ENCODE measurements around the gene UBE2Z. TPM values are rescaled to one million over a fixed set of nuclear protein-coding genes. Genes with fewer than 3 reads are reported as not detected.

UBE2Z gene
- total RNA-seq, 5 donors from 2014 or later (not counting 1 experiment from before 2014, with no cell fraction given) = 78.2 to 98.4 (median 91.6) TPM

GRCh38 chr17:48907713-48908046 is 527 bp upstream of the UBE2Z start:
- CTCF ChIA-PET = interaction anchor here (0.7 to 1.4 kb wide), 2 partner anchors 15 to 24 kb away, joined by 3 to 6 read pairs; partner anchors contain the start of gene ATP5MC1 (in 1 of the 2)
- H3K36me3 Mint-ChIP-seq = peaks cover 13% of the 10 kb centered on the region

GRCh38 chr17:48908853-48909394 is 717 bp downstream of the UBE2Z start:
- Histone ChIP-seq H3K27me3 (replicated peaks in 1 of 2; ENCODE audit: control insufficient read depth in 2 of 2, extremely low read depth in 1 of 2, insufficient read depth in 2 of 2, low read length in 1 of 2) (no peaks in the 10 kb centered on the region), H3K4me3 (ENCODE audit: control insufficient read depth in 1 of 2, extremely low read depth in 1 of 2, low read length in 1 of 2) (peak overlapping the region; percentile 49 to 54), H3K9me3 (no peaks in the 10 kb centered on the region), H3K27ac (ENCODE audit: low read length) (peak overlapping the region; percentile 69), H3K36me3 (ENCODE audit: control insufficient read depth in 2 of 2, extremely low read depth in 1 of 2, insufficient read depth in 1 of 2, low read length in 1 of 2) (peaks cover 5 to 30% of the 10 kb centered on the region in 2 donors), H3K4me1 (ENCODE audit: control insufficient read depth in 1 of 2, extremely low read depth in 1 of 2, insufficient read depth in 2 of 2, low read length in 2 of 2) (peaks cover 9 to 42% of the 10 kb centered on the region in 2 experiments)
- H3K36me3 Mint-ChIP-seq = peaks cover 16% of the 10 kb centered on the region
- ATAC-seq (replicated peaks in 1 of 4) (peak; percentile 36 to 52 (median 46)), DNase-seq (peak; percentile 56 to 83 (median 75))
- H3K4me3 Mint-ChIP-seq = peak overlapping the region; percentile 86 to 90 (median 87)
- H3K27me3 Mint-ChIP-seq = no peaks in the 10 kb centered on the region
- CTCF ChIA-PET = interaction anchor here in 1 of 2 donors (0.7 to 1.2 kb wide), 2 partner anchors 16 to 24 kb away, joined by 3 to 5 read pairs; partner anchors contain the start of gene ATP5MC1
- POLR2A ChIA-PET = interaction anchor here (0.6 to 1.2 kb wide), 3 partner anchors 16 to 142 kb away, joined by 4 to 5 read pairs (median 4); partner anchors contain the start of genes ATP5MC1 (in 1 of the 2) and SNF8 (in 1 of the 2)
- H3K4me1 Mint-ChIP-seq = peaks cover 52 to 61% (median 54%) of the 10 kb centered on the region in 3 donors
- H3K27ac Mint-ChIP-seq = peak overlapping the region; percentile 87 to 91
- H3K9me3 Mint-ChIP-seq = no peaks in the 10 kb centered on the region
- 3% methylated on average over 24 of the region's 36 CpGs for WGBS (ENCODE audit: insufficient coverage)

More at GRCh38 chr17:48907713-48908046, 527 bp upstream of the UBE2Z start:
- no peaks in the 10 kb centered on the region for H3K9me3 Mint-ChIP-seq
- Histone ChIP-seq H3K27me3 (replicated peaks in 1 of 2; ENCODE audit: control insufficient read depth in 2 of 2, extremely low read depth in 1 of 2, insufficient read depth in 2 of 2, low read length in 1 of 2) (no peaks in the 10 kb centered on the region), H3K9me3 (no peaks in the 10 kb centered on the region), H3K36me3 (ENCODE audit: control insufficient read depth in 2 of 2, extremely low read depth in 1 of 2, insufficient read depth in 1 of 2, low read length in 1 of 2) (peaks cover 2 to 20% of the 10 kb centered on the region in 2 donors), H3K4me3 (ENCODE audit: control insufficient read depth in 1 of 2, extremely low read depth in 1 of 2, low read length in 1 of 2) (peak overlapping the region; percentile 49 to 54), H3K4me1 (ENCODE audit: control insufficient read depth in 1 of 2, extremely low read depth in 1 of 2, insufficient read depth in 2 of 2, low read length in 2 of 2) (peaks cover 9 to 31% of the 10 kb centered on the region in 2 experiments), H3K27ac (ENCODE audit: low read length) (peak overlapping the region; percentile 92)
- WGBS (ENCODE audit: insufficient coverage) = 0% methylated on average over 1 of the region's 2 CpGs
- ATAC-seq (replicated peaks in 1 of 4) (peak in 1 of 4 experiments; percentile 21), DNase-seq (peak in 1 of 35 experiments; percentile 10)
- H3K27me3 Mint-ChIP-seq = no peaks in the 10 kb centered on the region
- peak overlapping the region; percentile 95 to 96 for H3K27ac Mint-ChIP-seq
- POLR2A ChIA-PET = interaction anchor here (0.6 to 1.1 kb wide), 5 partner anchors 14 to 966 kb away, joined by 3 to 4 read pairs (median 3); partner anchors contain the start of genes ATP5MC1 (in 2 of the 2), PNPO (in 1 of the 2) and SNF8 (in 1 of the 2)
- H3K4me3 Mint-ChIP-seq = peak overlapping the region; percentile 86 to 90 (median 87)
- H3K4me1 Mint-ChIP-seq = peaks cover 41 to 49% (median 46%) of the 10 kb centered on the region in 3 donors

DNA sequence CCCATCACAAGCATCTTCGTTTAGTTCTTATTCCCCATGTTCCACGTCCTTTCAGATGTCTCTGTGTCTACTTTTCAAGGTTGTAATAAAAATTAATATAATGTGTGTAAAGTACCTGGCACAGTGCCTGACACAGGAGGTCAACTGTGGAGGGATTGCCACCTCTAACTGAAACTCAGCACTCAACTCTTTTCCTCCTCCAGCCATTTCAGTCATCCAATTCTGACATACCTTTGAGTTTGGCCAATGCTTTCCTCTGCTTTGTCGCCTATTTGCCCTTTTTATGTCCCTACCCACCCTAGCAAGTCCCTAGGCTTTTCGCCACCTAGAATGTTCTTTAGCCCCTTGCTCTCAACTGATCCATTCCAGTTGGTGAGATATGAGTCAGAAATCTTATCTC is 1.6 kb downstream of the UBE2Z start:
- H3K27me3 Mint-ChIP-seq = no peaks in the 10 kb centered on the region
- H3K4me1 ChIP-seq (ENCODE audit: control insufficient read depth in 1 of 2, extremely low read depth in 1 of 2, insufficient read depth in 2 of 2, low read length in 2 of 2) = peaks cover 9 to 45% of the 10 kb centered on the region in 2 experiments
- POLR2A ChIA-PET = interaction anchor here in 1 of 2 donors (1.2 kb wide), 1 partner anchor 17 kb away, joined by 4 read pairs; the partner anchor contains the start of gene ATP5MC1

DNA sequence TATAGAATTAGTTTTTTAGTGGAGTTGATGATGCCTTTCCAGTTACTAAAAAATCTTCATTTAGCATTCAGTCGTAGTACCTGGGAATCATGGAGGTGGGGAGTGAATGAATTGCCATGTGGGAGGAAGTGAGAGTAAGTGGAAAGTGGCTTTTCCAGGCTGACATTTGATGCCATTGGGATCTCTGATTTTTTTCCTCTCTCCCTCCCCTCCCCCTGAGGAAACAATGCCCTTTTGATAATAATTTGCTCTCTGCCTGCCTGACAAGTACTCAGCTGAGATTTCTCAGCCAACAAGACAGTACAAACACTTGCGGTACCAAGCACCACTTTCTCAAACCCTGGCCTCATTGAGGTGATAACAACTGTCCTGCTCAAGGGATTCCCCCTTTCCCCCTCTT is 2.2 kb downstream of the UBE2Z start:
- H3K36me3 ChIP-seq (ENCODE audit: control insufficient read depth in 2 of 2, extremely low read depth in 1 of 2, insufficient read depth in 1 of 2, low read length in 1 of 2) = peaks cover 5 to 37% of the 10 kb centered on the region in 2 donors
- CTCF ChIA-PET = no interaction called here
- H3K27me3 ChIP-seq (replicated peaks in 1 of 2; ENCODE audit: control insufficient read depth in 2 of 2, extremely low read depth in 1 of 2, insufficient read depth in 2 of 2, low read length in 1 of 2) = no peaks in the 10 kb centered on the region
- H3K27ac ChIP-seq (ENCODE audit: low read length) = no peak overlapping the region
- peak overlapping the region; percentile 86 to 90 (median 87) for H3K4me3 Mint-ChIP-seq
- ATAC-seq (replicated peaks in 1 of 4) = no peak
- POLR2A ChIA-PET = no interaction called here
- H3K4me1 ChIP-seq (ENCODE audit: control insufficient read depth in 1 of 2, extremely low read depth in 1 of 2, insufficient read depth in 2 of 2, low read length in 2 of 2) = peaks cover 9 to 49% of the 10 kb centered on the region in 2 experiments
- no peaks in the 10 kb centered on the region for H3K9me3 Mint-ChIP-seq
- peak overlapping the region; percentile 55 to 68 for H3K27ac Mint-ChIP-seq
- H3K4me3 ChIP-seq (ENCODE audit: control insufficient read depth in 1 of 2, extremely low read depth in 1 of 2, low read length in 1 of 2) = no peak overlapping the region
- peaks cover 23% of the 10 kb centered on the region for H3K36me3 Mint-ChIP-seq
- DNase-seq = no peak
- no peaks in the 10 kb centered on the region for H3K9me3 ChIP-seq
- H3K27me3 Mint-ChIP-seq = no peaks in the 10 kb centered on the region
- peaks cover 65 to 76% (median 67%) of the 10 kb centered on the region in 3 donors for H3K4me1 Mint-ChIP-seq
- WGBS (ENCODE audit: insufficient coverage) = 17% methylated on average over 1 of the region's 2 CpGs

More for the DNA sequence above, 1.6 kb downstream of the UBE2Z start:
- peak overlapping the region; percentile 68 to 87 for H3K27ac Mint-ChIP-seq
- peaks cover 5 to 36% of the 10 kb centered on the region in 2 donors for H3K36me3 ChIP-seq (ENCODE audit: control insufficient read depth in 2 of 2, extremely low read depth in 1 of 2, insufficient read depth in 1 of 2, low read length in 1 of 2)
- no peaks in the 10 kb centered on the region for H3K27me3 ChIP-seq (replicated peaks in 1 of 2; ENCODE audit: control insufficient read depth in 2 of 2, extremely low read depth in 1 of 2, insufficient read depth in 2 of 2, low read length in 1 of 2)
- DNase-seq (peak in 1 of 35 experiments; percentile 27), ATAC-seq (replicated peaks in 1 of 4) (no peak)
- no peaks in the 10 kb centered on the region for H3K9me3 ChIP-seq
- H3K4me1 Mint-ChIP-seq = peaks cover 61 to 70% (median 62%) of the 10 kb centered on the region in 3 donors
- no CpG with 5 or more reads among the region's 4 CpGs for WGBS (ENCODE audit: insufficient coverage)
- CTCF ChIA-PET = interaction anchor here in 1 of 2 donors (1.2 kb wide), 1 partner anchor 25 kb away, joined by 3 read pairs; no protein-coding TSS in a partner anchor
- H3K4me3 Mint-ChIP-seq = peak overlapping the region; percentile 86 to 90 (median 87)
- no peaks in the 10 kb centered on the region for H3K9me3 Mint-ChIP-seq
- peaks cover 22% of the 10 kb centered on the region for H3K36me3 Mint-ChIP-seq
- no peak overlapping the region for H3K4me3 ChIP-seq (ENCODE audit: control insufficient read depth in 1 of 2, extremely low read depth in 1 of 2, low read length in 1 of 2)
- peak overlapping the region; percentile 69 for H3K27ac ChIP-seq (ENCODE audit: low read length)

- Mint-ChIP-seq H3K4me3 (no peak overlapping the region), H3K4me1 (peaks cover 69 to 78% (median 75%) of the 10 kb centered on the region in 3 donors), H3K9me3 (no peaks in the 10 kb centered on the region), H3K27me3 (no peaks in the 10 kb centered on the region), H3K27ac (peak overlapping the region in 1 of 2 donors; percentile 44), H3K36me3 (peaks cover 36% of the 10 kb centered on the region)
- DNase-seq (no peak), ATAC-seq (replicated peaks in 1 of 4) (no peak)
- H3K4me3 ChIP-seq (ENCODE audit: control insufficient read depth in 1 of 2, extremely low read depth in 1 of 2, low read length in 1 of 2) = no peak overlapping the region
- peaks cover 9 to 47% of the 10 kb centered on the region in 2 experiments for H3K4me1 ChIP-seq (ENCODE audit: control insufficient read depth in 1 of 2, extremely low read depth in 1 of 2, insufficient read depth in 2 of 2, low read length in 2 of 2)
- H3K36me3 ChIP-seq (ENCODE audit: control insufficient read depth in 2 of 2, extremely low read depth in 1 of 2, insufficient read depth in 1 of 2, low read length in 1 of 2) = peaks cover 5 to 53% of the 10 kb centered on the region in 2 donors
- H3K27me3 ChIP-seq (replicated peaks in 1 of 2; ENCODE audit: control insufficient read depth in 2 of 2, extremely low read depth in 1 of 2, insufficient read depth in 2 of 2, low read length in 1 of 2) = no peaks in the 10 kb centered on the region
- no CpG with 5 or more reads among the region's 2 CpGs for WGBS (ENCODE audit: insufficient coverage)
- H3K27ac ChIP-seq (ENCODE audit: low read length) = no peak overlapping the region
- CTCF ChIA-PET = no interaction called here
- no peaks in the 10 kb centered on the region for H3K9me3 ChIP-seq
- POLR2A ChIA-PET = no interaction called here
These were observed 4.3 kb downstream of the UBE2Z start for GRCh38 chr17:48912476-48912875.

Data from T-cell (primary cell).